GF-D8 (cell line): Measurements from ENCODE around the gene CARD11.
"Not testable (repeated sequence)": the region's sequence is repeated elsewhere in the genome, so short reads cannot be mapped to it uniquely, and the experiment has no call there.

Source experiments
- DNase-seq: peaks from one replicate; lab custom pipeline; 2025; lab: John Stamatoyannopoulos, UW

The CARD11 gene

DNA sequence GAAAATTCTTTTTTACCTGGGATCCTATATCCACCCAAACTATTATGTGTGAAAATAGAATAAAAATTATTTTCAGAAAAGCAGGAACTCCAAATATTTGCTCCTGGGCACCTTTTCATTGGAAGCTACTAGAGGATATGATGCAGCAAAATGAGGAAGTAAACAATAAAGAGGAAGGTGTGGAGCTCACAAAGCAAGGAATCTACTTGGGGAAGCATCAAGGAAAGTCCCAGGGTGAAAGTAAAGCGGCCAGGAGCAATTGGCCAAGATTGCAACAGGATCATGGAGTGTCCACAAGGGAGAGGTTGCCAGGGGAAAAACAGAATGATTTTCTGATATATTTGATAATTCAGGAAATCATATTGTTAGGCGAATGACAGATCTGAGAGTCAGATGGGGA lies 80.8 kb downstream of the CARD11 start:
- peak; percentile 26 for DNase-seq

DNA sequence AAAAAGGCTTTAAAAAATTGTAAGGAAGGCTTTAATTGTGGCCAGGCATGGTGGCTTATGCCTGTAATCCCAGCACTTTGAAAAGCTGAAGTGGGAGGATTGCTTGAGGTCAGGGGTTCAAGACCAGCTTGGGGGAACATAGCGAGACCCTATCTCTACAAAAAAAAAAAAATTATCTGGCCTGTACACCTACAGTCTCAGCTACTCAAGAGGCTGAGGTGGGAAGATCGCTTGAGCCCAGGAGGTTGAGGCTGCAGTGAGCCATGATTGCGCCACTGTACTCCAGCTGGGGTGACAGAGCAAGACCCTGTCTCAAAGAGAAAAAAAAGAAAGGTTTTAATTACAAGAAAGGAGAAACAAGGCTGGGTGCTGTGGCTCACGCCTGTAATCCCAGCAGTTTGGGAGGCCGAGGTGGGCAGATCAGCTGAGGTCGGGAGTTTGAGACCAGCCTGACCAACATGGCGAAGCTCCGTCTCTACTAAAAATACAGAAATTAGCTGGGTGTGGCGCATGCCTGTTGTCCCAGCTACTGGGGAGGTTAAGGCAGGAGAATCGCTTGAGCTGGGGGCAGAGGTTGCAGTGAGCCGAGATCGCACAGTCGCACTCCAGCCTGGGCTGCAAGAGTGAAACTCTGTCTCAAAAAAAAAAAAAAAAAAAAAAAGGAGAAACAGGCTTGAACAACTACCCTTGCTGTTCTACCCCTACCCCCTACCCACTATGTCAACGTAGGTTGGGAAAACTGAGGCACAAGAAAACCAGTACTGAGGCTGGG lies 83.7 kb downstream of the CARD11 start:
- no peak for DNase-seq

DNA sequence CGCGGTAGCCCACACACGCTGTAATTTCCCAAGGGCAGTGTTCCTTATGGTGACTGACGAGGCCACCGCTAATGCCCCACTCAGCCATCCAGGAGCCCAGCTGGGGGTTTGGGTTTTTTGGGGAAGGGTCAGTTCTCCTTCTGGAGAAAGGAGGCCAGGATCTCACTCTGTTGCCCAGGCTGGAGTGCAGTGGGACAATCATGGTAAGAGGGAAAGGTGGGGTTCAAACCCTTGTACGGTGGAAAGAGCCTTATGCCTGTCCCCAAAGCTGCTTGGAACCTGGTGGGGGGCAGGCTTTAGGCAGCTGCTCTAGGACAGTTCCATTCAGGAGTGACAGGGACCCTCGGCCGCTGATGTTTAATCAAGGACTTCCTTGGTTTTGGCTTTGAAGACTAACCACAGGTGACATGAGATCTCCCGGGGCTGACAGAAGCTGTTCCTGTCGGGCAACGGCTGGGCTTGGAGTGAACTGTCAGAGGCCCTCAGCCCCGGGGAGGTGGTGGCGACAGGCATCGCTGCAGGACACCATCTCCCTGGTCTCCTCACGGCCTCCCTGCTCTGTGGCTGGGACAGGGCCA lies 84.5 kb downstream of the CARD11 start:
- DNase-seq = peak; percentile 6

DNA sequence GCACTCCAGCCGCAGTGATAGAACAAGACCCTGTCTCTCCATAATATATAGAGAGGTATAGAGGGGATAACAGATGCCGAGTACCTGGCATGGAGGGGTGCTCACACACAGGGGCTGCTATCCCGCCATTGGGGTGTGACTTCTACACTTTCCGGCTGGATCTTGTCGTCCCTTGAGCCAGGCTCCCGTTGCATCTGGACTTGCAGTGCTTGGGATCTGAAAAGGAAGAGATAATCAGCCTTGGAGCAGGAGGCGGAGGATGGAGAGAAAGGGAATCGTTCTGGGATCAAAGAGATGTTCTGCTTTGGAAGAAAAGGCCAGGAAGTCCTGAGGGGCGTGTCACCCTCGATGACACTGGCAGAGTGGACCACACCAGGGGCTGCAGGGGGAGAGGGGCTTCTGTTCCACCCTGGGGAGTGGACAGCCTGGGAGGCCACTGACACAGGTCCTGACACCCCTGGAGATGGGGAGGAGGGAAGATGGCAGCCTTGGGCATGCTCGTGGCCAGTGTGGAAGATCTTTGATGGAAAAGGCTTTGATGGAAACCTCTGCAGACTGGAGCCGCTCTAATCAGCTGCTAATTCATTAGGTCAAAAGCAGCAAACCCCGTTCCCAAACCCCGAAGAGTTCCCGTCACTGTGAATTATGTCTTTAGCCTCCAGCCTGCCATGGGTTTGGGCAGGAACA lies 85.1 kb downstream of the CARD11 start:
- DNase-seq = no peak

DNA sequence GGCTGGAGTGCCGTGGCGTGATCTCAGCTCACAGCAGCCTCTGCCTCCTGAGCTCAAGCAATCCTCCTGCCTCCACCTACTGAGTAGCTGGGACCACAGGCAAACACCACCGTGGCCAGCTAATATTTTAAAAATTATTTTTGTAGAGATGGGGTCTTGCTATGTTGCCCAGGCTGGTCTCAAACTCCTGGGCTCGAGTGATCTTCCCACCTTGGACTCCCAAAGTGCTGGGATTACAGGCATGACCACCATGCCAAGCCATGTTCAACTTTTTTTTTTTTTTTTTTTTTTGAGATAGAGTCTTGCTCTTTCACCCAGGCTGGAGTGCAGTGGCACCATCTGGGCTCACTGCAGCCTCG lies 86.3 kb downstream of the CARD11 start:
- DNase-seq = not testable (repeated sequence)

DNA sequence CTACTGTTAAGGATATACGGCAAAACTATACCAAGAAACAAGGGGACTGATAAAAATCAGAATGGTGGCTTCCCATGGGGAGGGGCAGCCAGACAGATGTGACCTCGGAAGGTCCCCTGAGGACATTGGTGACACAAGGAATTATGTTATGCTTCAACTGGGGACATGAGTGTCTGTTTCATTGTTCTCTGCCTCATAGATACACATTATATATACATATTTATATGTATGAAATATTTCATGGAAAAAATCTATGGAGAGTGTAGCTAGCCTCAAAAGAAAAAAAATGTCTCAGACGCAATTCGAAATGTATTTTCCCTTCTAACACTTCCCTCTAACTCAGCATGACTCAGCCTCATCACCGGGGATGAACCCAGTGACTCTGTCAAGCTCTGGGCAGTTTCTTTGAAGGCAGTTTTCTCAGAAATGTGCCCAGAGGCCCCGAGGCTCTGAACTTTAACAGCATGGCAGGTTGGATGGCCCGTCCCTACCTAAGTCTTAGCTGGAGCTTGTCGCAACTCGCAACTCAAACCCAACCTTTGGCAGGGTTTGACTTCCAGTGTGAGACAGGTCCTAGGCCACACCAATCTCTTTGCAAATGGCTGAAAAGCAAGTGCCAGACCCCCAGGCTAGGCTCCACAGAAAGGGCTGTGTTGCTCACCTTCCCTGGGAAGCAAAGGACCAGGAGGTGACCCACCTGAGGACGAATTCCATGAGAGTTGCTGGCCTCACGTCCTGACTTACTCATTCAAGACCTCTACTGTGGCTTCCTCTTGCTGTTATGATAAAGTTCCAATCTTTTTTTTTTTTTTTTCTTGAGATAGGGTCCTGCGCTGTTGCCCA lies 86.9 kb downstream of the CARD11 start:
- DNase-seq = peak; percentile 84

DNA sequence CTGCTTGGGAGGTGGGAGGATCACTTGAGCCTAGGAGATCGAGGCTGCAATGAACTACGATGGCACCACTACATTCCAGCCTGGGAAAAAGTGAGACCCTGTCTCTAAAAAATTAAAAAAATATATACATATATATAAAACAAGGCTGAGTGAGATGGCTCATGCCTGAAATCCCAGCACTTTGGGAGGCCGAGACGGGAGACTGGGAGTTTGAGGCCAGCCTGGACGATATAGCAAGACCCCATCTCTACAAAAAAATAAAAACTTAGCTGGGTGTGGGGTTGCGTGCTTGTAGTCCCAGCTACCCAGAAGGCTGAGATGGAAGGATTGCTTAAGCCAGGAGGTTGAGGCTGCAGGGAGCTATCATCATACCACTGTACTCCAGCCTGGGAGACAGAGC lies 87.6 kb downstream of the CARD11 start:
- no peak for DNase-seq

DNA sequence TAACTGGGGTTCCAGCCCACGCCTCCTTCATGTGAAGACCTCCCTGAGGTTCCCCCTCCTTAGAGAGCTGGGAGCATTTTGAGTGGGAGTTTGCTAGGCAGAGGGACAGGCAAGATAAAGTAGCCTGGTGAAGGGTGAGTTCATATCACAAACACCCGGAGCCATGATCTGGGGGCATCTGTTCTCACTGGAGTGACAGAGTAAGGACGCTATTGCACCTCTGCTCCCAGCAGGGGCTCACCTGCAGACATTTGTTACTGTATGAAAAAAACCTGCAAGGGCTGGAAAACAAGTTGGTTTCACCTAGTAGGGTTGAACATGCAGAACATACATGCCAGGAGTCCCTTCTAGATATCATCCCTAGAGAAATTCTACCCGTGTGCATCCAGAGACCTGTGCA lies 88.4 kb downstream of the CARD11 start:
- no peak for DNase-seq

DNA sequence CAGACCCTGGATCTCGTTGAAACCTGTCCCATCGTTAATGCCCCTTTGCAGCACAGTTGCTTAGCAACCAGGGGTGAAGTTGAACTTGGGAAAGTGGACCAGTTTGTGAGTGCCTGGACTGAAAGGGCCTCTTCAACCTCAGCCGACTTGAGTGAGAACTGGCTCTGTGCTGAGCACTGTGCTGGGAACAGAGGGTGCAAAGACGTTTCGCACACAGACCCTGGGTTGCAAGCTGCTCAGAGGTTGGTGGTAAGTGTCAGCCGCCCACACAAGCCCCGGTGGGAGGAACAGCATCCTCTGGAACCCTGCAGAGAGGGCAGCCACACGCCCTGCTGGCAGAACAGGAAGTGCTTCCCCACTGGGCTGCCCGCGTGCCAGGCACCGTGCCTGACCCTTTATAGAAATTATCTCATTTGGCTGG lies 89.2 kb downstream of the CARD11 start:
- no peak for DNase-seq

DNA sequence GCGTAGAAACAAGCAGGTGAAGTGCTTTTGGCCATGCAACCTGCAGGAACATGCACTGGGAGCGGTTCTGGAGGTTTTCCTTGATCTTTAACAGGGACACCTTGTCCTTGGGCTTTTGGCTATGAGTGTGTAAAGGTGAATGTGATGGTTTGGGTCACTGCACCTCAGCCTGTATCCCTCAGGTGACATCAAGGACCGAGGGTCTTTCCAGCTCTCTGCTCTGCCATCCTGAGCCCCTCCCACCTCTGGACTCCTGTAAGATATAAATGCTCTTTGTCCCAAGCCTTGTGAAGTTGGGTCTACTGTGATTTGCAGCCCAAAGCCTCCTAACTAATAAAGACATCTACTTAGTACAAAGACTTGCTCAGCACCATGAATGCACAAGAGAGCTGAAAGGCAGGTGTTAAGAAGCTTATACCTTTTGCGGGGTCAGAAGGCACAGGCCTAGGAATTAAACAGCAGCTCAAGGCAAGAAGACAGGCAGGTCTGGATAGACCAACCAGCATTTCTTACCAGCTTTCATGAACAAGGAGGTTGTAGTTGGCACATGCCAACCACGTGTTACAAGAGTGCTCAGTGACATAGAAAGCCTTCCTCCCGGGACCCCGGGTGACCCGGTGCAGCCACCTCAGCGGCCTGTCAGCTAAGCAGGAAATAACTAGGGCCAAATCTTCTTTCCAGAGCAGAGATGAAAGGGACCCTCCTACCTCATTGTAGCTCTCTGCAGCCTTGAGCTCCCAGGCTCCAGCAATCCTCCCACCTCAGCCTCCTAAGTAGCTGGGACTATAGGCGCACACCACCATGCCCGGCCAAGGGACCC lies 89.9 kb downstream of the CARD11 start:
- DNase-seq = no peak

DNA sequence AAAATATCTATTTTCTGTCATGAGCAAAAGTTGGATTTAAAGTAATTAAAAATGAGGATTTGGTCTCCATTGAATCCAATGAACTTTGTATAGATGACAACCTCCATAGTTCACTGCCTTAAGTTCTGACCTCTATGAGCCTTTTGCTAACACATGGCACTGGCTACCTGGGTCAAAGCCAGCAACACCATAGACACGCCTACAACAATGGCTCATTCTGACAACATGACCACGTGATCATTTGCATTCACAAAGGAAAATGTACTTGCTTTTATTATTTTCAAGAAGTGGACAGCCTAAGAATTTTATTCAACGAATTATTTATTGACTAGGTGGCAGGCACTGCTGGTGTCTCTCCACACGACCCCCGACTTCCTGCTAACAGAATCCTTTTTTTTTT lies 90.6 kb downstream of the CARD11 start:
- DNase-seq = no peak

DNA sequence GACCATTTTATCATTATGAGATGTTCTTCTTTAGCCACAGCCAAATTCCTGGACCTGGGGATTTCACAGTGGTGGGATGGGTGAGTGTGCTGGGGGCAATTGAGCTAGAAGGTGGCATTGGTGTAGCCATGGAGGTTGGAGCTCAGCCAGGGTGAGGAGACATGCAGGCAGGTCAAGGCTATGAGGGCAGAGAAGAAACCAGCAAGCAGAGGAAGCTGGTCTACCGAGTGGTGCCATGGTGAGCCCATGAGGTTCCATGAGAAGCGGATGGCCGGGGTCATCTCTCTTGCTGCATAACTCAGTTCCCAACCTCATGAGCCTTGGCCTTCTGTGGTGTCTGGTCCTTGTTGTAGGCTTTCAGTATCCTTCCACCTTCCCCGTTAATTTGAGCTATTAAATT lies 91.4 kb downstream of the CARD11 start:
- DNase-seq = no peak

DNA sequence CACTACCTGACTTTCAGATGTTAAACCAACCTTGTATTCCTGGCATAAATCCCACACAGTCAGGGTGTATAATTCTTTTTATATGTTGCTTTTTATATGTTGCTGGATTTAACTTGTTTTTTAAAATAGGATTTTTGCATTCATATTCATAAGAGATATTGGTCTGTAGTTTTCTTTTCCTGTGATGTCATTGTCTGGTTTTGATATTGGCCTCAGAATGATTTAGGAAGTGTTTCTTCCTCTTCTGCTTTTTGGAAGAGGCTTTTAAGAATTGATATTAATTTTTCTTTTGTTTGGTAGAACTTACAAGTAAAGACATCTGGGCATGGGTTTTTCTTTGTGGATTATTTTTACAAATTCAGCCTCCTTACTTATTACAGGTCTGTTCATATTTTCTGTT lies 93.1 kb downstream of the CARD11 start:
- DNase-seq = peak; percentile 34

DNA sequence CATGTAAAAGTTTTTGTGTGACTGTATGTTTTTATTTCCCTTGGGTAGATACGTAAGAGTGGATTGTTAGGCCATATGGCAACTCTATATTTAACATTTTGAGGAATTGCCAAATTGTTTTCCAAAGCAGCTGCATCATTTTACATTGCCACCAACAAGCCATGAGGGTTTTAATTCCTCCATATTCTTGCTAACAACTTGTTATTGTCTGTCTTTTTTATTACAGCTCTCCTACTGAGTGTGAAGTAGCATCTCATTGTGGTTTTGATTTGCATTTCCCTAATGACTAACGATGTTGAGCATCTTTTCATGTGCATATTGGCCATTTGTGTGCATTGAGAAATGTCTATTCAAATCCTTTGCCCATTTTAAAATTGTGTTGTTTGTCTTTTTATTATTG lies 94.9 kb downstream of the CARD11 start:
- no peak for DNase-seq

DNA sequence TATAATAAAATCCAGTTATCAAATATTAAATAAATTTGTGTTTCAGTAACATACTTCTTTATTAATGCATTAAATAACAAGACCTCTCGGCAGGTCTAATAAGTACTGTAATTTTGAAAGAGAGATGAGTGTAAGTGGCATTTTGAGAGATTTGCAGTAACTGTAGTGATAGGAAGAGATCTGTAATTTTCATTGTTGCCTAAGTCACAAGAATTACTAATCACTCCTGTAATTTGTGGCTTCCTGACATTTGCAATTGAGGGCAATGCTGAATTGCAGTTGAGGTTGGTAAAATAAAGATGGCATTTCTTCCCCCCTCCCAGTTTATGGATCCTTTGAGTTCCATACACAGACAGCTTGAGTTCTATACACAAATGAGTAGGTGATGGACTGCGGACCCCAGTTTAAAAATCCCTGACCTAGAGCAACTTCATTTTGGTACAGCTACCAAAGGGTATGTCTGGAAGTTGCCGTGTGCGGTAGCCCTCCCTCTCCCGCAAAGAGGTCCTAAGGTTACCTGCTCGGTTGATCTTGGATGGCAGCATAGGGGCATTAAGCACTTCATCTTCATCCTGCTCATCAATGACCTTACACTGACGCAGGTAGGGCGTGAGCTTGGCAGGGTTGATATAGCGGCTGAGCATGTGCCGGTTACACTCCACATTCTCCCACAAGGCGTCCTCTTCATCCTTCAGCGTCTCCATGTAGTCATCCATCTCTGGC lies 96.4 kb downstream of the CARD11 start:
- DNase-seq = no peak

DNA sequence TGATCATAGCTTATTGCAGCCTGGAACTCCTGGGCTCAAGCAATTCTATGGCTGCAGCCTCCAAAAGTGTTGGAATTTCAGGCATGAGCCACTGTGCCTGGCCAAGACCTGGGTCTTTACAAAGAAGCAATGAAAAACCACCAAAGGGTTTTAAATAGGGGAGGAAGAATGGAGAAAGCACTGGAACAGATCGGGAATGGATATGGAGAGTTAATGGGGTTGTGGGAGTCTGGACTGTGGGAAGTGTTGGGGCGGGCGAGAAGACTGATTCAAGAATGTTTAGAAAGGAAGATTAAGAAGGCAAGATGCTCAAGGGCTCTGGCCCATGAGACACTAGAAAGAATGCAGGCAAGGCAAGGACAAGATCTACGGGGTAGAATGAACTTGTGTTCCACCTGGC lies 98.5 kb downstream of the CARD11 start:
- DNase-seq = no peak

DNA sequence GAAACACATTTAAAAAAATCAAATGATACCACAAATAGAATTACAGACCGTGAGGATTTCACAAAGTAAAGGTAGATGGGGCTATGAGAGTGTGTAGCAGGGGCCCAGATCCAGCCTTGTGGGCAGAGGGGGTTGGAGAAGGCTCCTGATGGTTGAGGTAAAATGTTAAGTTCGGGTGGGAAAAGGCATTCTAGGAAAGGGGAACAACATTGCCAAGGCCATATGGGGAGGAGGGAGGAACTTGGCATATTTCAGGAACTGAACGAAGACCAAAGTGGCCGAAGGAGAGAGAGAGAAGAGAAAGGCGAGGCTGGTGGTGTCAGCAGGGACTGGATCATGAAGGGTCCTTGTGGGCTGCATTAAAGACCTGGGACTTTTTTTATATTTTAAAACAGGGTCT lies 98.9 kb downstream of the CARD11 start:
- DNase-seq = no peak

DNA sequence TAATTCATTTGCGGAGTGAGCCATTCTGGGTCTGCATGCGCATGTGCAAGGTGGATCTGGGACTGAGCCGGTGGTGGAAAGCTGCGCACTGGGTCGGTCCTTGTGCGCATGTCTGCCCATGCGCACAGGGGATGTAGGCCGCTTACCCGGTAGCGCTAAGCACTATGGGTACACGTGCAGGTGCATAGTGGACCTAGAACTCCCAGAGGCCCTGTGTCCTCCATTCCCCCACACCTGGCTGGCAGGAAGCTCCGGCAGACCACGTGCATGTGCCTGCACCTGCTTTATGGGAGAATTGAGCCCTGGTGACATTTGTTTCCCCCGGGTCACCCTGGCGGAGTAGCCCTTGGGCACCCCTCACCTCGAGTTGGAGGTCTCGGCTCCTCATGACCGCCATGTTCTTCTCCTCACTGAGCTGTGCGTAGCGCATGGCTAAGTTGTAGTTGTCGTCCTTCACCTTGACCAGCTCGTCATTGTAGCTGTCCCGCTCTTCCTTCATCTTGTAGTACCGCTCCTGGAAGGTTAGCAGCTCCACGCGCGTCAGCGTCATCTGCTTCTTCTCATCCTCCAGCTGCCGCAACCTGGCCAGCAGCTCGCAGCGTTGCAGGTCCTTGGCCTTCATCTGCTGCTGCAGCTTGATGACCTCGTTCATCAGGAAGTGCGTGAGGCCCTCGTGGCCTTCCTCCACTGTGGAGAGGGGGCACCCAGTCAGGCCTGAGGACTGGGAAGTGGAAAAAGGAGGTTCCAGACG lies 99.6 kb downstream of the CARD11 start:
- DNase-seq = no peak

DNA sequence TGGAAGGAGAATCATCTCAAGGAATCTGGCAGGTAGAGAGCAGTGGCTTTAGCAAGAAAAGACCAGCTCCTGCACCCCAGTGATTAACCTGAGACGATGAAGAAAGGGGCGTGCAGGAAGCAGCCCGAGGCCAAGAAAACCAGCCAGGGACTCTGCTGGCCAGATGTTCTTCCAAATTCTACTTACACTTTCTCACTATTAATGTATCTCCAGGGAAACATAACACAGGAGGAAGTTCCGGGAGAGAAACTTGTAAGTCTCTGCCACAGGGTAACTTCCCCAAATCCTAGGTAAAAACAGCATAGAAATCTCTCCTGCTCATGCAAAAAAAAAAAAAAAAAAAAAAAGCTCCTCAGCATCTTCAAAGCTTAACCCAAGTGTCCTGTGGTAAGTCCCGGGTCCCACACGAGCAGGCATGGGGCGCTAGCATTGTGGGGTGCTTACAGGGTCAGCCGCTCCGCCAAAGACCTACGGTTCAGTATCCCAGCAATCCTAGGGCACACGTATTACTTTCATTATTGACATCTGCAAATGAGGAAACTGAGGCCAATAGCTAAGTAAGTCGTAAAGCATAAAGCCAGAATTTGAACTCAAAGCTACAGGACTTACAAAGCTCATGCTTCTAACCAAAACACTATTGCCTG lies 102.3 kb downstream of the CARD11 start:
- DNase-seq = peak; percentile 78

DNA sequence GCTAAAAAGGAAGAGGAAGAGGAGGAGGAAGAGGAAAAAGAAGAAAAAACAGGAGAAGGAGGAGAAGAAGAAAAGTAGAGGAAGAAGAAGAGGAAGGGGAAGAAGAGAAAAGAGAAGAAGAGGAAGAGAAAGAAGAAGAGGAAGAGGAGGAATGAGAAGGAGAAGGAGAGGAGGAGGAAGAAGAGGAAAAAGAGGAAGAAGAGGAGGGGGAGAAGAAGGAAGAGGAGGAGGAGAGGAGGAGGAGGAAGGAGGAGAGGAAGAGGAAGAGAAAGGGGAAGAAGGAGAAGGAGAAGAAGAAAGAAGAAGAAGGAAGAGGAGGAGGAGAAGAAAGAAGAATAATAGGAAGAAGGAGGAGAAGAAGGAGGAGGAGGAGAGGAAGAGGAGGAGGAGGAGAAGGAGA lies 103.2 kb downstream of the CARD11 start:
- no peak for DNase-seq
